Measurements from ENCODE around the gene DDRGK1. TPM values are rescaled to one million over a fixed set of nuclear protein-coding genes. Genes with fewer than 3 reads are reported as not detected.

Gene DDRGK1
- polyA plus RNA-seq, 1 donor from 2014 or later: 67.6 TPM

DNA sequence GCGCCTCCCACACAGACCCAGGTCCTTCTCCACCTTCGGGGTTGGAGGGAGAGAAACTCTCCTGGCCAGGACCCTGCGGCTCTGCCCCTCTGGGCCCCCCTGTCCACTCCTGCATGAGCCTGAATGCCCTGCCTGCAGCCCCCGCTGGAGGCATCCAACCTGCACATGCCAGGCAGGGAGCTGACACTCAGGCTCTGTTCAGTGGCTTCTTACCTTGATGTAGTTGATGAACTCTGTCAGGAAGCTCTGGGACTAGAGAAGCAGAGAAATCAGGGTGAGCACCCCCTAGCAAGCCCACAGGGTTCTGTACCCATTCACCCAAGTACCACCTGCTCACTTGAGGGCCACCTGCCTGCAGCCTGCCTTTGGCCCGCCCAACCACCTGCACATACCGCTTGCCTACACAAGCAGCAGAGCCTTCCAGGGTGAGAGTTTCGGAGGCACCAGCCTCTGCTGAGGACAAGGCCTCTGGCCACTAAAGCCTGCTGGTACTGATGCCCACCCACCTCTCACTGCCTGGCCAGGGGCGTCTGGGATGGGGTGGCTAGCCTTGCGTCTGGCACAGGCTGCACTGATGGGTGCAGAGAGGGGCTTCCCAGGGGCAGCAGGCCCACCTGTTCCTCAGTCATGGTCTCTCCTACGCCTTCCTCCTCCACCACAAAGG is 9.7 kb downstream of the DDRGK1 start:
- no peaks in the 10 kb centered on the region for H4K20me1 ChIP-seq (ENCODE audit: insufficient read depth)
- no peaks in the 10 kb centered on the region for H3K9me3 ChIP-seq (ENCODE audit: low read length)
- no peak overlapping the region for H3K4me2 ChIP-seq (ENCODE audit: low read length)
- no peak overlapping the region for H3K4me3 ChIP-seq (ENCODE audit: low read length)
- no peak overlapping the region for H3K9ac ChIP-seq (ENCODE audit: low read length)
- H3K79me2 ChIP-seq (replicated peaks; ENCODE audit: insufficient read depth, low read length): no peaks in the 10 kb centered on the region
- no peaks in the 10 kb centered on the region for H3F3A ChIP-seq (ENCODE audit: insufficient read depth, low read length, poor library complexity, severe bottlenecking)
- TF ChIP-seq SMC3 (conservative IDR thresholded peaks at IDR 0.05; ENCODE audit: poor library complexity): no peak
- no peak for TF ChIP-seq POLR2AphosphoS5 (IDR thresholded peaks at IDR 0.05)
- TF ChIP-seq TAF1 (IDR thresholded peaks at IDR 0.05; ENCODE audit: low read depth): no peak
- TF ChIP-seq MXI1 (conservative IDR thresholded peaks at IDR 0.05; ENCODE audit: poor library complexity, severe bottlenecking): no peak
- no peak for TF ChIP-seq EZH2 (IDR thresholded peaks at IDR 0.05; ENCODE audit: borderline replicate concordance, insufficient read depth, low read length, poor library complexity, severe bottlenecking)
- TF ChIP-seq, protein P1, sequence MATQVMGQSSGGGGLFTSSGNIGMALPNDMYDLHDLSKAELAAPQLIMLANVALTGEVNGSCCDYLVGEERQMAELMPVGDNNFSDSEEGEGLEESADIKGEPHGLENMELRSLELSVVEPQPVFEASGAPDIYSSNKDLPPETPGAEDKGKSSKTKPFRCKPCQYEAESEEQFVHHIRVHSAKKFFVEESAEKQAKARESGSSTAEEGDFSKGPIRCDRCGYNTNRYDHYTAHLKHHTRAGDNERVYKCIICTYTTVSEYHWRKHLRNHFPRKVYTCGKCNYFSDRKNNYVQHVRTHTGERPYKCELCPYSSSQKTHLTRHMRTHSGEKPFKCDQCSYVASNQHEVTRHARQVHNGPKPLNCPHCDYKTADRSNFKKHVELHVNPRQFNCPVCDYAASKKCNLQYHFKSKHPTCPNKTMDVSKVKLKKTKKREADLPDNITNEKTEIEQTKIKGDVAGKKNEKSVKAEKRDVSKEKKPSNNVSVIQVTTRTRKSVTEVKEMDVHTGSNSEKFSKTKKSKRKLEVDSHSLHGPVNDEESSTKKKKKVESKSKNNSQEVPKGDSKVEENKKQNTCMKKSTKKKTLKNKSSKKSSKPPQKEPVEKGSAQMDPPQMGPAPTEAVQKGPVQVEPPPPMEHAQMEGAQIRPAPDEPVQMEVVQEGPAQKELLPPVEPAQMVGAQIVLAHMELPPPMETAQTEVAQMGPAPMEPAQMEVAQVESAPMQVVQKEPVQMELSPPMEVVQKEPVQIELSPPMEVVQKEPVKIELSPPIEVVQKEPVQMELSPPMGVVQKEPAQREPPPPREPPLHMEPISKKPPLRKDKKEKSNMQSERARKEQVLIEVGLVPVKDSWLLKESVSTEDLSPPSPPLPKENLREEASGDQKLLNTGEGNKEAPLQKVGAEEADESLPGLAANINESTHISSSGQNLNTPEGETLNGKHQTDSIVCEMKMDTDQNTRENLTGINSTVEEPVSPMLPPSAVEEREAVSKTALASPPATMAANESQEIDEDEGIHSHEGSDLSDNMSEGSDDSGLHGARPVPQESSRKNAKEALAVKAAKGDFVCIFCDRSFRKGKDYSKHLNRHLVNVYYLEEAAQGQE (IDR thresholded peaks at IDR 0.05; ENCODE audit: borderline replicate concordance): no peak
- no peak for TF ChIP-seq RAD21 (conservative IDR thresholded peaks at IDR 0.05)
- TF ChIP-seq EP300 (conservative IDR thresholded peaks at IDR 0.05; ENCODE audit: poor library complexity, severe bottlenecking): no peak
- no peak for TF ChIP-seq CTCF (IDR thresholded peaks at IDR 0.05; ENCODE audit: poor library complexity, severe bottlenecking)
- H3K36me3 ChIP-seq (ENCODE audit: insufficient read depth, low read length): no peaks in the 10 kb centered on the region
- H3K27ac ChIP-seq (ENCODE audit: low read length): no peak overlapping the region
- no peak overlapping the region for H2AFZ ChIP-seq (ENCODE audit: low read depth, low read length)
- H3K27me3 ChIP-seq (ENCODE audit: insufficient read depth, low read depth, low read length): no peaks in the 10 kb centered on the region
- no peaks in the 10 kb centered on the region for H3K9me2 ChIP-seq (ENCODE audit: insufficient read depth, low read length)

DNA sequence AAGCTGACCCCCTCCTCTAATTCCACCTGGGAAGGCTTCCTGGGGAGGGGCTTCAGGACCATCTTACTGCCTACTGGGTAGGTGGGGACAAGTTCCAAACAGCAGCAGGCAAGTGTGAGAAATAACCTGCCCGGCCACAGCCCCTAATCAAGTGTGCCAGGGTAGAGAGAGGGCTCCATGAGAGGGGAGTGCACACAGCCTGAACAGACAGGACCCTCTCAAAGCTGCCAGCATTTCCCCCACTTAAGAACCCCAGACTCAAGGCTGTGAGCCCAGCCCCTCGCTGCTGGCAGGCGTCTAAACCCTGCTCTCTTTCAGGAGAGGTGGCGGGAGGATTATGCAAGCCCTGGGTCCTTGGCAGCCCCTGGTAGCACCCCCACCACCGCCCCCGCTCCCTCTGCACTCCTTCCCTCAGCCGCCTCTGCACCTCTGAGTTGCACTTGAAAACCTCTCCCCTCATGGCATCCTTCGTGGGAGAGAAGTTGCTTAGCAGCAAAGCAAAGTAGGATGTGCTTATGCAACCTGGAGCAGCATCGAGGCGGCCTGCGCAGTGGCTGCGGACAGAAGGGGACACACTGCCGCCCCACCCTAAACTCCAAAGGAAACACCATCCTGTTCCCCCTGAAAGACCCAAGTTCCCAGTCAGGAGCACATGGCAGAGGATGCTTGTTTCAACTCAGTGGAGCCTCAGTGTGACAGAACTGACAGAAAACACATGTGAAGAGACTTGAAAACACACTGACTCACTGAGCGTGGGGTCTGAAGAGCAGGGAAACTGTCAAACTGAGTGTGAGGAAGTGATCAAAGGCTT is 10.5 kb downstream of the DDRGK1 start:
- H3K4me2 ChIP-seq (ENCODE audit: low read length): no peak overlapping the region
- no peaks in the 10 kb centered on the region for H4K20me1 ChIP-seq (ENCODE audit: insufficient read depth)
- no peak overlapping the region for H2AFZ ChIP-seq (ENCODE audit: low read depth, low read length)
- no peak for TF ChIP-seq EP300 (conservative IDR thresholded peaks at IDR 0.05; ENCODE audit: poor library complexity, severe bottlenecking)
- no peak for TF ChIP-seq EZH2 (IDR thresholded peaks at IDR 0.05; ENCODE audit: borderline replicate concordance, insufficient read depth, low read length, poor library complexity, severe bottlenecking)
- no peak for TF ChIP-seq MXI1 (conservative IDR thresholded peaks at IDR 0.05; ENCODE audit: poor library complexity, severe bottlenecking)
- TF ChIP-seq CTCF (IDR thresholded peaks at IDR 0.05; ENCODE audit: poor library complexity, severe bottlenecking): no peak
- TF ChIP-seq SMC3 (conservative IDR thresholded peaks at IDR 0.05; ENCODE audit: poor library complexity): no peak
- no peak for TF ChIP-seq POLR2AphosphoS5 (IDR thresholded peaks at IDR 0.05)
- TF ChIP-seq RAD21 (conservative IDR thresholded peaks at IDR 0.05): no peak
- TF ChIP-seq, protein P1 (IDR thresholded peaks at IDR 0.05; ENCODE audit: borderline replicate concordance): no peak
- TF ChIP-seq TAF1 (IDR thresholded peaks at IDR 0.05; ENCODE audit: low read depth): no peak
- H3K9me3 ChIP-seq (ENCODE audit: low read length): no peaks in the 10 kb centered on the region
- no peaks in the 10 kb centered on the region for H3K9me2 ChIP-seq (ENCODE audit: insufficient read depth, low read length)
- H3K36me3 ChIP-seq (ENCODE audit: insufficient read depth, low read length): no peaks in the 10 kb centered on the region
- H3K27me3 ChIP-seq (ENCODE audit: insufficient read depth, low read depth, low read length): no peaks in the 10 kb centered on the region
- H3K9ac ChIP-seq (ENCODE audit: low read length): no peak overlapping the region
- H3F3A ChIP-seq (ENCODE audit: insufficient read depth, low read length, poor library complexity, severe bottlenecking): no peaks in the 10 kb centered on the region
- no peaks in the 10 kb centered on the region for H3K79me2 ChIP-seq (replicated peaks; ENCODE audit: insufficient read depth, low read length)
- H3K4me3 ChIP-seq (ENCODE audit: low read length): no peak overlapping the region
- H3K27ac ChIP-seq (ENCODE audit: low read length): no peak overlapping the region
